Urothelium cell line (cell line): Measurements from ENCODE around the gene ENTREP1.

Experiments
- DNase-seq: peaks from one replicate; pipeline ENCODE4 v3.0.0; 2011; ENCODE audit warnings: low spot score, mixed read lengths
- FAIRE-seq: peaks from 2 replicates; lab custom pipeline; 2011; peaks lifted over from hg19 to GRCh38; lab: Jason Lieb, UNC

ENTREP1 gene

GRCh38 chr9:69363191-69363590, 38.2 kb downstream of the ENTREP1 start:
- DNase-seq (no peak), FAIRE-seq (no peak)

- no peak for FAIRE-seq
Measured at GRCh38 chr9:69364510-69365150, 39.6 kb downstream of the ENTREP1 start.

GRCh38 chr9:69370430-69370829, 45.4 kb downstream of the ENTREP1 start:
- DNase-seq (no peak), FAIRE-seq (no peak)

More at GRCh38 chr9:69364510-69365150, 39.6 kb downstream of the ENTREP1 start:
- DNase-seq, result no peak

- FAIRE-seq (no peak), DNase-seq (no peak)
Measured at GRCh38 chr9:69371001-69371400, 46.0 kb downstream of the ENTREP1 start.

GRCh38 chr9:69376651-69377050, 51.6 kb downstream of the ENTREP1 start:
- FAIRE-seq (peak; percentile 23), DNase-seq (peak; percentile 73)

GRCh38 chr9:69377291-69377690, 52.3 kb downstream of the ENTREP1 start:
- FAIRE-seq (peak; percentile 30), DNase-seq (no peak)

- DNase-seq (no peak), FAIRE-seq (no peak)
Measured at GRCh38 chr9:69377981-69378380, 53.0 kb downstream of the ENTREP1 start.

GRCh38 chr9:69379270-69379982, 54.4 kb downstream of the ENTREP1 start:
- FAIRE-seq (no peak), DNase-seq (peak; percentile 71)

GRCh38 chr9:69380301-69380700, 55.3 kb downstream of the ENTREP1 start:
- DNase-seq (no peak), FAIRE-seq (no peak)

- FAIRE-seq (no peak), DNase-seq (peak; percentile 71)
Measured at GRCh38 chr9:69380811-69381210, 55.8 kb downstream of the ENTREP1 start.

- no peak for DNase-seq
- FAIRE-seq, result no peak
Measured at GRCh38 chr9:69382135-69382534, 57.1 kb downstream of the ENTREP1 start.

GRCh38 chr9:69385581-69386033, 60.6 kb downstream of the ENTREP1 start:
- DNase-seq (peak; percentile 23), FAIRE-seq (no peak)

GRCh38 chr9:69386651-69387050, 61.6 kb downstream of the ENTREP1 start:
- DNase-seq (no peak), FAIRE-seq (no peak)

- FAIRE-seq (no peak), DNase-seq (no peak)
Measured at GRCh38 chr9:69388596-69388995, 63.6 kb downstream of the ENTREP1 start.

GRCh38 chr9:69389437-69389995, 64.5 kb downstream of the ENTREP1 start:
- DNase-seq (no peak), FAIRE-seq (no peak)

GRCh38 chr9:69391487-69391886, 66.5 kb downstream of the ENTREP1 start:
- FAIRE-seq (no peak), DNase-seq (no peak)

GRCh38 chr9:69391946-69392345, 66.9 kb downstream of the ENTREP1 start:
- DNase-seq (no peak), FAIRE-seq (no peak)

- FAIRE-seq, result no peak
Measured at GRCh38 chr9:69392826-69393225, 67.8 kb downstream of the ENTREP1 start.

GRCh38 chr9:69393425-69393824, 68.4 kb downstream of the ENTREP1 start:
- FAIRE-seq (no peak), DNase-seq (no peak)

More at GRCh38 chr9:69392826-69393225, 67.8 kb downstream of the ENTREP1 start:
- no peak for DNase-seq

- DNase-seq, result no peak
- no peak for FAIRE-seq
Measured at GRCh38 chr9:69395718-69396117, 70.7 kb downstream of the ENTREP1 start.

- no peak for DNase-seq
- no peak for FAIRE-seq
Measured at GRCh38 chr9:69396759-69397158, 71.7 kb downstream of the ENTREP1 start.
